Fibroblast of villous mesenchyme (primary cell): ENCODE measurements around the gene SLC24A3. TPM values are rescaled to one million over a fixed set of nuclear protein-coding genes. Genes with fewer than 3 reads are reported as not detected.
A peak's percentile ranks its signal among the peaks of the same experiment; 100 is the strongest.

Experiments used
- DNase-seq: peaks from one replicate; pipeline ENCODE4 v3.0.0-alpha.2; 2010; ENCODE audit warnings: low read depth
- H3K4me3 ChIP-seq: 2 replicates; pipeline ENCODE4 v1.5.1; 2011; ENCODE audit warnings: low read depth, mild to moderate bottlenecking, low read length
- CTCF ChIP-seq: IDR thresholded peaks from 2 replicates; pipeline ENCODE4 v1.5.1; 2012; ENCODE audit warnings: low read depth, mild to moderate bottlenecking, low read length; ENCODE audit not compliant: insufficient read depth
- total RNA-seq: library from RNA; depleted of rRNA; stranded (reverse); fragments of >200 nt; gene quantifications from 2 replicates; pipeline ENCODE4 v1.2.3, GENCODE V29; 2012

The SLC24A3 gene
- total RNA-seq, 1 donor = 0.86 TPM

DNA sequence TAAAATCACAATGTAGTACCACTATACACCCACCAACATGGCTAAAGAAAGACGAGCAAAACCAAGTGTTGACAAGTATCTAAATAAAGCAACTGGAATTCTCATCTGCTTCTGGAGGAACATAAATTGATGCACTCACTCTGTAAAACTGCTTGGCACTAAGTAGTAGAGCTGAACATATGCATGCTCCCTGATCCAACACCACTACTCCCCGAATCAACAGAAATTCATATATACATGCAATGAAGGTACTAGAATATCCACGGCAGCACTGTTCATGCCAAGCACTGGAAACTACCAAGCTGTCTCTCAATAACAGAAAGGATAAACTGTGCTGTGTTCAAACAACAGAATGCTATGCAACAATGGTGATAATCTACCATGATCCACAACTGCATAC is 326.1 kb downstream of the SLC24A3 start:
- no peak for TF ChIP-seq CTCF
- no peak overlapping the region for H3K4me3 ChIP-seq
- DNase-seq = no peak

DNA sequence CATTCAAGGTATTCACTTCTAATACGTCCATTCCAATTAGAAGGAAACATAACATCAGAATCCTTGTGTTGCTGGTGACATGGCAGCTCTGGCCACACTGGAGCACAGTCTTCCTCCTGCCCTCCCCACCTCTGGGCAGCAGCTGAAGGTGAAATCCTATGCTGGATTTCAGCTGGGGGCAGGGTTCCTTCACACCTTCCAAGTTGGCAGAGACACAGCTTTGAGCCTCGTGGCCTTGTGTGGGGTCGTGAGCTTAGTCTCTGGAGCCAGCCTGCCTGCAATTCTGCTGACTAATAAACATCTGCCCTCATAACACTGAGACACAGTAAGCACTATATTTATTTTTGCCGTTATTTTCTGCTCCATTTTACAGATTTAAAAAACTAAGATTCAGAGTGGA is 326.7 kb downstream of the SLC24A3 start:
- no peak overlapping the region for H3K4me3 ChIP-seq
- DNase-seq = no peak
- TF ChIP-seq CTCF = no peak

- no peak overlapping the region for H3K4me3 ChIP-seq
- TF ChIP-seq CTCF = no peak
- DNase-seq = peak; percentile 1
Observed at GRCh38 chr20:19540392-19540791, 327.9 kb downstream of the SLC24A3 start.

GRCh38 chr20:19543101-19543500 is 330.7 kb downstream of the SLC24A3 start:
- no peak overlapping the region for H3K4me3 ChIP-seq
- no peak for DNase-seq
- no peak for TF ChIP-seq CTCF

DNA sequence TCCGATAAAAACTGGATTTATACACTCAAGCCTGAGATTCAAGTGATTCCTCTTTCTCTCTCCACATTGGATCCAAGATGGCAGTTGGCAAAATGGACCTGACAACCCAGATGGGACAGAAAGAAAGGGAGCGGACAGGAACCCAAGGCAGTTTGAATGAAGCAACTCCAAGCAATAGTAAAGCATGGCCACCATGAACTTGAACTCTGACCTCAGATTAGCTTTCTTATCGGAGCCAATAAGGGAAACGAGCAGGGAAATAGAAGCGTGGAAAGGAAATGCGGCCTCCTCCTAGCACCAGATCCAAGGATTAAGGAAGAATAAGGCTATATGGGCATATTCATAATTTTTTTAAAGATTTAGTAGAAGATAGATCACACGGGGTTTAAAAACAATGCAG is 332.2 kb downstream of the SLC24A3 start:
- TF ChIP-seq CTCF = no peak
- DNase-seq = no peak
- no peak overlapping the region for H3K4me3 ChIP-seq

DNA sequence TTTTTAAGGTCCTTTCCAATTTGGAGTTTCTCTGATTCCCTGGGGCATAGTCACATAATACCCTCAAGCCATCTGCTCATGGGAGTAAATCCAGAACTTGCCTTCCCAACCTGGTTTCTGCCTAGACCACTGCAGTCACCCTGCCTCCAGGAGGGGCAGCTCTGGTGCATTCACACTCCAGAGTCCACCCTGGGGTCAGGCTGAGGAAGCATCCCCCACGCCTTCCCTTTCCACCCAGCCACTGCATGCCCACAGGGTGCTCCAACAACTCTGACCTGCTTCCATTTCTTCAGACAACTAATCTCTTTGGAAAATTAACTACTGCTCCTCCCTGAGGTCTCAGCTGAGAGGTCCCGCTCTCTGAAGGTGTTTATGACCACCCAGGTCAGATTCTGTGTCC is 334.2 kb downstream of the SLC24A3 start:
- H3K4me3 ChIP-seq = no peak overlapping the region
- DNase-seq = no peak
- no peak for TF ChIP-seq CTCF

DNA sequence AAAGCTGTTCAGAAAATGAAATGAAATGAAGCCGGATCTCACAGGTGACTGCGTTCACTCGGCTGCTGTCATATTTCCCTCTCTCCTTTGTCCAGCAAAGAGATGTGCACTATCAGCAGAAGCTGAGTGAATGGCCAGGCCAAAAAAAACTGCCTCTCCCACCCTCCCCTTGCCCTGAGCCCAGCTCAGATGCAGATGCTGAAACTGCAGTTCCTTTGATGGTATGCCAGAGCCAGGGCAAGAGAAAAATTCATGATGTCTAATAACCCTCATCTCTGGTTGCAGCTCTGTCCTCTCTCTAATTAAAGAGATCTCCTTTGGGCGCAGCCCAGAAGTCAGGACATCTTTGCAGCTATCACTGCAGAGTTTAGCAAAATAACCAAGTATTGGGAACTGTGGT is 335.1 kb downstream of the SLC24A3 start:
- H3K4me3 ChIP-seq = no peak overlapping the region
- TF ChIP-seq CTCF = no peak
- no peak for DNase-seq
